ENCODE measurements around the gene DCAF7.

The DCAF7 gene

DNA sequence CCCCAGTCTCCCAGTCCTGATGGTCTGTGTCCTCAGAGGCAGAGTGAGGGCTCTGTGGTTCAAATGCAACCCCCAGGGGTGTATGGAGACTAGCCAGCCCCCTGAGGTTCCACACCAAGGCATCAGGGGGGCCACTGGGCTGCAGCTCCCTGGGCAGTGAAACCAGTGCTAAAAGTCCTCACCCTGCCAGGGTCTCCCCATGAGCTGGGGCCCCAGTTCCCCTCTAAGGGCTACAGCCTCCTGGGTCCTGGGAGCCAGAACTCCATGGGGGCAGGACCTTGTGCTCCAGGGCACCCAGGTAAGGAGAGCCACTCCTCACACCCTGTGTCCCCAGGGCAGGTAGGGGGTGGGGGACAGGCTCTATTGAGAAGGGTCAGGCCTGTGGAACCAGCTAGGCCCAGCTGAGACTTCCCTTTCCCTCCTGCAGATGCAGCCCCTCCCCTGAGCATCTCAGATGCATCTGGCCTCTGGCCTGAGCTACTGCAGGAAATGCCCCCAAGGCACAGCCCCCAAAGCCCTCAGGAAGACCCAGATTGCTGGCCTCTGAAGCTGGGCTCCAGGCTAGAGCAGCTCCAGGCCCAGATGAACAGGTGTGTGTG, 6.4 kb upstream of the DCAF7 start:
- no peak for FAIRE-seq
- DNase-seq (ENCODE audit: low spot score), result no peak

DNA sequence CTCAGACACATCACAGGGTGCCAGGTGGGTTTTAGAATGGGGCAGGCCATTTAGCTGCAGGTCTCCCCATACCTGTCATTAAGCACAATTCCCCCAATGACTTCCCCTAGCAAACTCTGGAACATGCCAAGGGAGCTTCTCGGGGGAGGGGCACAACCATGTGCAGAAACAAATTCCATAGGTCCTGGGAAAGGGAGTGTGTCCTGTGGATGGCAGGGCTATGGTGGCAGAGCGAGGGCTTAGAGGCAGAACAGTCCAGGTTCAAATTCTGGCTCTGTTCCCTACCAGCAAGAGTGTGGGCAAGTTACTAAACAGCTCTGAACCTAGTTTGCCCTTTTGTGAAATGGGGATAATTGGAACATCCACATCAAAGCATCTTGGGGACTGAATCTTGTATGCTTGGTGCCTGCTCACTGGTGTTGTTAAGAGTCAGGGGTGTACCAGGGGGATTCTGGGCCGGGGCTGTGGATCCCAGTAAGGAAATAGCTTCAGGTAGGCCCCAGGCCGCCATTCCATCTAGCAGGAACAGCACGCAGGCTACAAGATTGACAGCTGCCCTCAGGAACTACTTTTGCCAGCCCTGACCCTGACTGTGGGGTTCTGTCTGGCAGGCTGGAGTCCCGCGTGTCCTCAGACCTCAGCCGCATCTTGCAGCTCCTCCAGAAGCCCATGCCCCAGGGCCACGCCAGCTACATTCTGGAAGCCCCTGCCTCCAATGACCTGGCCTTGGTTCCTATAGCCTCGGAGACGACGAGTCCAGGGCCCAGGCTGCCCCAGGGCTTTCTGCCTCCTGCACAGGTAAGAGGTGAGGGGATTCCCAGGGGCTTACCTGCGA, 5.6 kb upstream of the DCAF7 start:
- no peak for FAIRE-seq
- DNase-seq (ENCODE audit: low spot score), result no peak

DNA sequence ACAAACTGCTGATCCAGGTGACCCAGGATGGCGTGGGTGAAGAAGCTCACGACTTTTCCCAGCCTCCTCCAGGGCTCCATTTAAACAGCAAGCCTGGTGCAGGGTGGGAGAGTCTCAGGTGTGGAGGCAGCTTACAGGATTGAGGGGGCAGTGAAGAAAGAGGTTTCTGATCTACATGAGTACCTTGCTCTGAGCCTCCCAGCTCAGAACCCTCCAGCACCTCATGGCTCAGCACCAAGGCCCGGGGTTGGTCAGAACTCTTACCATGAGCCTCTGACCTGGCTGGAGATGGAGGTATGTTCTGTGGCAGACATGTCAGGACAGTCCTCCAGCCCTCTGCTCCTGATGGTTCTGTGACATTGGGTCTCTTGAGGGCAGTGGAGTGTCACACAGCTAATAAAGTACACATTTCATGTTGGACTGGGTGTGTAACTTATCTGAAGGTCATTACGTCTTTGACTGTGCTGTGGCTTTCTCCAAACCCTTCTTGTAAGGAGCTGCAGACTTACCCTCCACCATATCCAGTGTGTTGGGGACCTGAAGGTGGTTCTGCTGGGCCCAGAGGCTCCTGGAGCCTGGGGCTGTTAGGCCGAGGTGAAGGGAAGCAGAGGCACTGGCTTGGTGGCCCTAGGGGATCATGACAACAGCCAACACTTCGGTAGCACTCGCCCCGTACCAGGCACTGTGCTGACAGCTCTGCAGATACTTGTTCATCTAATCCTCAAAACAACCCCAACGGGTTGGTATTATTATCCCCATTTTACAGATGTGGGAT, 3.8 kb upstream of the DCAF7 start:
- no peak for DNase-seq (ENCODE audit: low spot score)
- no peak for FAIRE-seq

DNA sequence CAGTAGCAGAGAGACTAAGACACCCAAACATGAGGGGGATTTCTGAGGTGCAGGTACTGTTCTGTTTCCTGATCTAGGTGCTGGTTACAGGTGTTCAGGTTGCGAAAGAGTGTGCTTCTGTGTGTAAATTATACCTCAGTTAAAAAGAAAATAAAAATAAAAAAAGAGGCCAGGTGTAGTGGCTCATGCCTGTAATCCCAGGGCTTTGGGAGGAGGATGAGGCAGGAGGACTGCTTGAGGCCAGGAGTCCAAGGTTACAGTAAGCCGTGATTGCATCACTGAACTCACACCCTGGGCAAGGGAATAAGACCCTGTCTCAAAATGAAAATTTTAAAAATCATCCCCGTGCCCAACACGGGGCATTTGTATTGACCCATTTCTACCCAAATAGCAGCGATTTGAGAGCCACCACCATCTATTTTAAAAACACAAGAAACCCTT, 3.2 kb upstream of the DCAF7 start:
- FAIRE-seq (no peak), DNase-seq (ENCODE audit: low spot score) (no peak)

DNA sequence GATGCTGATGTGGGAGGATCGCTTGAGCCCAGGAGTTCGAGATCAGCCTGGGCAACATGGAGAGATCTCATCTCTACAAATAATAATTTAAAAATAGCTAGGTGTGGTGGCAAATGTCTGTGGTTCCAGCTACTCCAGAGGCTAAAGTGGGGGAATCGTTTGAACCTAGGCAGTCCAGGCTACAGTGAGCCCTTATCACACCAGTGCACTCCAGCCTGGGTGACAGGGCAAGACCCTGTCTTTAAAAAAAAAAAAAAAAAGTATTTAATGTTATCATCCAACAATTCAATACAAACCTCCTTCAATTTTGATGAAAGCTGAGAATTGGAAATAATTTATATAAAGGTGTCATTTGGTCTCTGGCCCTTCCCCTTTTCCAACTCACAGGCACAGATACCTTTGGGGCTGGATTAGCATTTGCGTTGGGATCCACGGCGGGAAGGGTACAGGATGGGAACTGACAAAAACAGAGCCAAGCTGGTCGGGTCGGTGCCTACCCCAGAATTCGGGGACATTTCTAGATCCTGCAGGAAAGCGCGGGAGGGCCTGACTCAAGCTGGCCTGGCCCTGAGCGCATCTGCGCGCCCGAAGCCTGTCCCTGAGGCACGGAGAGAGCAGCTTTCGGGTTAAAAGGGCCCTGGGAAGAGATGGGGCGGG, 860 bp upstream of the DCAF7 start:
- DNase-seq (ENCODE audit: low spot score) (no peak), FAIRE-seq (no peak)

DNA sequence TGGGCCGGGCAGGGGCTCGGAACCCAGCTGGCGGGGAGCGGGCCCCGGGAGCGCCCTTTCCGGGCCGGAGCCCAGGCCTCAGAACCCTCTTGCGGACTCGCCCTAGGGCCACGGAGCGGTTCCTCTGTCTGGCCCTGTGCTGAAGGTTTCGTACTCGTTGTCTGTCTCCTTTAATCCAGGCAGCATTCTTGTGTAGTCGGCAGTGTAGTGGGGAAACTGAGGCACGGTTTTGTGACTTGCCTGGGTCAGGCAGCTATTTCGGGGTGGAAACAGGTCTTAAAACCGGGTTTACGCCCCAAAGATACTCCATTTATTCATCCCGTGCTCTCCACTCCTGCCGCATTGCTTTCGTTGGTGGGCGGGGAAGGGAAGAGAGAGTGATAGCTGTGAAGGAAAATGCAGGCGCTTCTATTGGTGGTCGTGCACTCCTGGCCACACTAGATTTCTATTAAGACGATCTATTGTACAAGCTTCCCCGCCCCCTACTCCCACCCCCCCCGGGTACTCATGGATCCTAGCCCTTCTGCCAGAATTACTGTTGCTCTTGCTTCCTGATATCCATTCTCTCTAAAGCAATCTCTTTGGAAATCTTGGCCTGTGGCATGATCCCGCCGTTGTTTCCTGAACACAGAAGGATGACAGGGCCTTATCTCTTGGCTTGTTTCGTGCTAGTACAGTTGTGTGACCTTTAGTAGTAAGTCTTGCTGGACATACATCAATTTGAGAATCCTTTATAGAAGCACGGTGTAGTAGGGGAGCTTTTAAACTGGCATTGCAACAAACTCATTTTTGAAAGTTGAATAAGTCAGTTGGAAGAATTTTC, 751 bp downstream of the DCAF7 start:
- peak; percentile 17 for DNase-seq (ENCODE audit: low spot score)
- no peak for FAIRE-seq

DNA sequence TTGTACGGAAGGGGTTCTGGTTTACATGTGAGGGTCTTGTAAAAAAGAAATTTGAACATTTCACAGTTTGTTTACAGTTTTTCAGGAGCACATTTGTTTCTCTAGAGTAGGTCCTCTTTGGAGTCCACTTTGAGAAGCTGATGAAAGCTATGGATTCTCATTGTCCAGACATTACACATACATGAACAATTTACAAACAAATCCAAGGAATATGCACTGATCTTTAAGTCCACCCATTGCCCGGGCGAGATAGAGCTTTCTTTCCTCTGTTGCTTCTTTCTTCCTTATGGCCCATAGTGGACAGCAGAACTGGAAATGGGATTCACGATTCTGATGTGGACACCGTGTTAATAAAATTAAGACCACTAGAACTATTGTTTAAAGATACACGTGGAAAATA, 1.9 kb downstream of the DCAF7 start:
- FAIRE-seq, result no peak

DNA sequence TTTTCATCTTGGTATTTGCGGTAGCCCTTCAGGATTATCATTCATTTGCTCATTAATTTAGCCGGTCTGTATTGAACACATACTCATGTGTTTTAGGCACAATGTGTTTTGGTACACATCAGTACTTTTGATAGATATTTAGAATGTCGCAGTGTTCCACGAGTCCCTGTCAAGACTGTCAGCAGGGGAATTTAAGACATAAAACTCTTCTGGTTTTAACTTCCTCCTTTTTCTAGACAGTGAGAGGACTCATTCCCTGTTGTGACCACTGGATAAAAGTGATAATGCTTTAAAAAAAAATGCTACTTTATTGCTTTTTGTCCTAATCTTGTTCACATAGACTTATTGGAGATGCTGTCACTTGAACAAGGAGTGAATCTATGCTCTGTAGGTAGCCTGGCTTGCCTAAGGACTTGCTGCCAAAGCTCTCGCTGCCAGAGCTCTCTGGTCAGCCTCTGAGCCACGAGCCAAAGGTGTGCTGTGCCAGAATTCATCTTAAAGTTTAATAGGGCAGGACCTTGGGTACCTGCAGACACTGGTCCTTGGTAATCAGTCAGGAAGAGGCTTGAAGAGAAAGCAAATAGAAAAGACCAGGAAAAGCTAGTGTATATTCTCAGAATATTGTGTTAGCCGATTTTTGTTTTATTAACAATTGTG, 5.4 kb downstream of the DCAF7 start:
- FAIRE-seq (no peak), DNase-seq (ENCODE audit: low spot score) (no peak)

More for the DNA sequence above, 1.9 kb downstream of the DCAF7 start:
- DNase-seq (ENCODE audit: low spot score), result no peak

DNA sequence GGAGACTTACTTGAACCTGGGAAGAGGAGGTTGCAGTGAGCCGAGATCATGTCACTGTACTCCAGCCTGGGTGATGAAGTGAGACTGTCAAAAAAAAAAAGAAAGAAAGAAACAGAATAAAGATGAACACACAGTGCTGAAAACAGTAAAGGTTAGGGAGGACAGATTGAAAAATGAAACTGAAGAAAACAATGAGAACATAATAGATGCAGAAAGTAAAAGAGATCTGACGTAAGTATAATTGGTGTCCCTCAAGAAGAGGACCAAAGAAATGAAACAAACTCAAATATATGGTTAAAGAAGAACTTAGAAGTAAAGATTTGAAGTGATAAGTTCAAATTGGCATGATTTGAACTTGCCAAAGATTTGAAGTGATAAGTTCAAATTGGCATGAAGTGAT, 7.1 kb downstream of the DCAF7 start:
- FAIRE-seq, result no peak

DNA sequence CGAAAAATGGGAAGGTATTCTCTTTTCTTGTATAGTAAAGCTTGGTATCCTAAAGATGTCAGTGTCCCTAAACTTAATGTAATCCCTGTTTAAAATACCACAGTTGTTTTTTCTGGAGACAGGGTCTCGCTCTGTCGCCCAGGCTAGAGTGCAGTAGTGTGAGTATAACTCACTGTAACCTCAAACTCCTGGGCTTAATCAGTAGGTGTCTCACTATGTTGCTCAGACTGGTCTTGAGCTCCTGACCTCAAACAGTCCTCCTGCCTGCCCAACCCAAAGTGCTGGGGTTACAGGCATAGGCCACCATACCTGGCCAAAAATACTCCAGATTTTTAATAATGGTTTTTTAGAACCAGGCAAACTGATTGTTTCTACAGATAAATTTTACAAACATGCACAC, 8.2 kb downstream of the DCAF7 start:
- FAIRE-seq (no peak), DNase-seq (ENCODE audit: low spot score) (no peak)

More for the DNA sequence above, 7.1 kb downstream of the DCAF7 start:
- DNase-seq (ENCODE audit: low spot score), result no peak

DNA sequence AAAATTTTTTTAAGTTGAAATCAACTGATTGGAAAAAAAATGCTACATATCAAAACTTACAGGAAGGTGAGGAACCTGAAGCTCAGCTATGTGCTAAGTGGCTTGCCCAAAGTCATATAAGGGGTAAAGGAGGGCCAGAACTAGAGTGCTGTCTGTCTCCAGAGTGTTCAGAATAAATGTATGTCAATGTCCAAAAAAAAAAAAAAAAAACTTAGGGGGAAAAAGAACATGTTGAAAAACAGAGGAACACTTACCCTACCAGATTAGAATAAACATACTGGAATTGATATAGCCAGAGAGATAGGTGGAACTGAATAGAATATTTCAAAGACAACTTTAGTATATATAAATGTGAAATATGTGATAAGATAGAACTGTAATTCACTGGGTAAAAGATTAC, 11.5 kb downstream of the DCAF7 start:
- no peak for FAIRE-seq
- DNase-seq (ENCODE audit: low spot score), result no peak

DNA sequence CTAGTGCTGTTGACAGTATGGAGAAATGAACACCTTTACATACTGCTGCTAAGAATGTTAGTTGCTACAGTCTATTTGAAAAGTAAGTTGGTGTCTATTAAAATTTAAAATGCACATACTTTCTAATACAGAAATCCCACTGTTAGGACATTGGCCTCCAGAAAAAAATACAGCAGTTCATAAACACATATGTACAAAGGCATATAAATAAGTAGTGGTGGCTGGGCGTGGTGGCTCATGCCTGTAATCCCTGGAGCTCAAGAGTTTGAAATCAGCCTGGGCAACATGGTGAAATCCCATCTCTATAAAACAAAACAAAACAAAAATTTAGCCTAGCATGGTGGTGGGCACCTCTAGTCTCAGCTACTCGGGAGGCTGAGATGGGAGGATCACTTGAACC, 13.1 kb downstream of the DCAF7 start:
- DNase-seq (ENCODE audit: low spot score), result no peak
- FAIRE-seq, result no peak

DNA sequence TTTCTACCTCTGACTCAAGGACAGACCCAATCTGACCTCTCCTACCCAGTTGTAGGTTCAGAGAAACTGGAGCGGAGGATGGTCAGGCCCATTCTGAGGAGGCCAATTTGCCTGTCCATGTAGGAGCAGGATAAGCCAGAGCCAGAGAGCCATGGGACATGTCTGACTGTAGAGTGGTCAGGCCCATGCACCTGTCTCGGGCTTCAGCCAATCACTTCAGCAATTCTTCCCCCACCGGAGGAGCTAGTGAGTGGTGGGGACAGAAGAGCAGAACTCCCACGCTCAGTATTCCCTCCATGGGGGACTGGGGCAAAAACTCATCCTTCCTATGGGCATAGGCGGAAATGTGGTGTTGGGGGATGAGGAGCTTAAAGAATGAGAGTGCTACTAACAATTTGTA, 14.3 kb downstream of the DCAF7 start:
- DNase-seq (ENCODE audit: low spot score) (no peak), FAIRE-seq (no peak)

DNA sequence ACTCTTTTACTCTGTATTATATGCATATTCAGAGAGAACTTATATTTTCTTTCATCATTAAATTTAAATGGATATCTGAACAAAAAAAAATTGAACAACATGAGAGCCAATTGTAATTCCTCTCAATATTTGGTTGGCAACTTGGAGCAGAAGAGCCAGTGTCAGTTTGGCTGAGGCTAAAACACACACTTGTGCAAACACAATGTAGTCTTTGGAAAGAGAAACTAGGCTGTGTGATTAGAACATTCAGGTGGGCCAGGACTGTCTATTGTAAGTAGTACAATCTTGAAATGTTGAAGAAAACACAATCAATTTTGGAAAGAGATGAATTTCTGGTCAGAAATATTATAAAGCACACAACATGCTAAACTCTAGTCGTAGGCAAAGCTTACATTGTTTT, 17.0 kb downstream of the DCAF7 start:
- DNase-seq (ENCODE audit: low spot score), result no peak
- FAIRE-seq, result no peak

DNA sequence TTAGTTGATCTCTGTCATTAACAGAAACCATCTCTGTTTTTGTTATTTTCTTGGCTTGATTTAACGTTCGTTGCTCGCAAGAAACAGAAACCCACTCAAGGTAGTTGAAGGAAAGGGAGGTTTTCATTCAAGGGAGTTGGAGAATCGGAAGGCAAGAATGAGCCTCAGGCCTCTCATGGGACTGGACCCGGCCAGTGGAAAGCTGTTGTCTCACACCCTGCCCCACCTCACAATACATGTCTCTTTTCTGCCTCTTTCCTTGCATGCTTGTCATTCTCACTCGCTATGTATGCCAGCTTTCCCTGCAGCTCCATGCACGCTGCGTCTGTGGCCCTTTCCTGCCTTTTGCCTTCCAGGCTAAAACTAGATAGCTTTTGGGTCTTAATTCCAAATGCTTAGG, 18.3 kb downstream of the DCAF7 start:
- FAIRE-seq (no peak), DNase-seq (ENCODE audit: low spot score) (no peak)

DNA sequence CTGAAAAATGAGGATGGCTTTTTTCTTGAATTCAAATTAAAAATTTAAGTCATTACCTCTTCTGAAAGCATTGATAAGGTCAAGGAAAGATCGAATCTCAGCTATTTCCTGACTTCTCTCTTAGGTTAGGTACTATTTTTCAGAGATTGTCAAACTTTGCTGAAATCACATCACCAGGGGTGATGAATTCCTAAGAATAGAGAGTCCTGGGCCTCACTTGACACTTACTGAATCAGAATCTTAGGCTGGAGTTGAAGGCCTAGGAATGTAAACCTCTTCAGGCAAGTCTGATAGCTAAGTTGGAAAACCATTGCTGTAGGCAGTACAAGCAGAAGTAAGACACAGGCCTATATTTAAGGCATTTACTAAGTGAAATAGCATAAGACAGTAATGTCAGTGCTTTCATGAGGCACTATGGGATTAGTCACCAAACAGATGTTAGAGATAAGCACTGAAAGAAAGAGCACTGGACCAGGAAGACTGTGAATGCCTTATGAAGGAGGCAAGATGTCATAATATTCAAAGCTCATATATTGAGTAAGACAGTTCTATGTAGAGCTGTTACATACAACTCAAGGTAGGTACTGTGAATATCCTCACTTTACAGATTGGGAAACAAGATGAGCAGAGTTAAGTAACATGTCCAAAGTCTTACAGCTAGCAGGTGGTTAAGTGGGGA, 21.5 kb downstream of the DCAF7 start:
- DNase-seq (ENCODE audit: low spot score) (no peak), FAIRE-seq (peak; percentile 50)

DNA sequence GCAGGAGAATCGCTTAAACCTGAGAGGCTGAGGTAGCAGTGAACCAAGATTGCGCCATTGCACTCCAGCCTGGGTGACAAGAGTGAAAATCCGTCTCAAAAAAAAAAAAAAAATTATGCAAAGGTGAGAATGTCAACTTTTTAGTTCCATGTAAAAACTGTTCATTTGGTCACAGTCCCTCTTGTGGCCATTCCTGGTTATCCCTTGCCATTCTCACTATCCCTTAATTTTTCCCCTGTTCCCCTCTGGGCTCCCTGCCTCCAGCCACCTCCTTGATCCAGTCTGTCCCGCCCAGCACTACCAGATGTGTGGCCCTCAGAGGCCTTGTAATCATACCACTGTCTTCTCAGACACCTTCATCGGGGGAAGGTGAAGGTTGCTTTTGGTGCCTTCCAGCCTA, 23.4 kb downstream of the DCAF7 start:
- peak; percentile 36 for DNase-seq (ENCODE audit: low spot score)
- FAIRE-seq, result no peak

DNA sequence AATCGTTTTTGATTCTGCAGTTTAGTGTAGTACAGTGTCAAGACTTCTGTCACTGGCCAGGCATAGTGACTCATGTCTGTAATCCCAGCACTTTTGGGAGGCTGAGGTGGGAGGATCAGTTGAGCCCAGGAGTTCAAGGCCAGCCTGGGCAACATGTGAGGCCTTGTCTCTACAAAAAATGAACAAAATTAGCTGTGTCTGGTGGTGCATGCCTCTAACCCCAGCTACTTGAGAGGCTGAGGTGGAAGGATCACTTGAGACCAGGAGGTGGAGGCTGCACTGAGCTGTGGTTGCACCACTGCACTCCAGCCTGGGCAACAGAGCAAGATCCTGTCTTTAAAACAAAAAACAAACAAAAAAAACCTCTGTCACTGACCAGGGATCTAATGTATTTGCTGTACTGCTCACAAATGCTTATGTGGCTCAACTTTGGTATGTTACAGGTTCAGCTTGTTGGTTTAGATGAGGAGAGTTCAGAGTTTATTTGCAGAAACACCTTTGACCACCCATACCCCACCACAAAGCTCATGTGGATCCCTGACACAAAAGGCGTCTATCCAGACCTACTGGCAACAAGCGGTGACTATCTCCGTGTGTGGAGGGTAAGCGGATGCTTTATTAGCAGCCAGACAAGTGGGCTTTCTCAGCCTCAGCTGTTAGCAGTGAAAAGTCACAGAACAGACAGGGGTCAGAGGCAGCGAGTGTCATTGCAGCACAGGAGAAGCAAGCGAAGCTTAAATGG, 27.9 kb downstream of the DCAF7 start:
- DNase-seq (ENCODE audit: low spot score) (no peak), FAIRE-seq (no peak)

DNA sequence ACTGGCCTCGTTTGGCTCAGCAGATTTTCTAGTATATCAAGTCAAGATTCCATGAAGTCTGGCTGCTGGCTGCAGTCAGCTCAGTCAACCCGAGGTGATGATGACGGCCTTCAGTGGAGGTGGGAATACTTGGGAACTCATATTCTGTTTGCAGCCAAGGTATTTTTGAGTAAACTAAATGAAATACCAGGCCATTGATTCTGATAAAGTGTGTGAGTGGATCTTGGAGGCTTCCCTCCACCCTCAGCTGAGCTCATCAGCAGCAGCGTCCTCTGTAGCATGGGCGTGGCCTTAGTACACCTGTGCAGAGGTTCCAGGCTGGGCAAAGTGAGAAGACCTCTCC, 28.5 kb downstream of the DCAF7 start:
- no peak for FAIRE-seq
- DNase-seq (ENCODE audit: low spot score), result no peak

Measured in urothelium cell line (cell line).